ENCODE measurements around the gene KIF18B.

KIF18B gene

GRCh38 chr17:44947461-44948314 lies at the start of gene KIF18B:
Gene KIF18B (minus strand): TSS chr17:44947773. CDS start chr17:44936344, 11,429 bp downstream.
- peak; percentile 90 for DNase-seq (ENCODE audit: low read depth)

- no peak for DNase-seq (ENCODE audit: low read depth)
Measured at GRCh38 chr17:44996304-44996703, 48.7 kb upstream of the KIF18B start.

GRCh38 chr17:44995436-44996001 lies 47.9 kb upstream of the KIF18B start:
- peak; percentile 24 for DNase-seq (ENCODE audit: low read depth)

GRCh38 chr17:44992242-44992939 lies 44.8 kb upstream of the KIF18B start:
- no peak for DNase-seq (ENCODE audit: low read depth)

- no peak for DNase-seq (ENCODE audit: low read depth)
Measured at GRCh38 chr17:44990994-44991393, 43.4 kb upstream of the KIF18B start.

- no peak for DNase-seq (ENCODE audit: low read depth)
Measured at GRCh38 chr17:44989552-44990138, 42.1 kb upstream of the KIF18B start.

- DNase-seq (ENCODE audit: low read depth): no peak
Measured at GRCh38 chr17:44988044-44988942, 40.7 kb upstream of the KIF18B start.

- no peak for DNase-seq (ENCODE audit: low read depth)
Measured at GRCh38 chr17:44983563-44983962, 36.0 kb upstream of the KIF18B start.

- no peak for DNase-seq (ENCODE audit: low read depth)
Measured at GRCh38 chr17:44982113-44982702, 34.6 kb upstream of the KIF18B start.

- peak; percentile 84 for DNase-seq (ENCODE audit: low read depth)
Measured at GRCh38 chr17:44981221-44981968, 33.8 kb upstream of the KIF18B start.

- DNase-seq (ENCODE audit: low read depth): peak; percentile 40
Measured at GRCh38 chr17:44979426-44979995, 31.9 kb upstream of the KIF18B start.

GRCh38 chr17:44978807-44979206 lies 31.2 kb upstream of the KIF18B start:
- no peak for DNase-seq (ENCODE audit: low read depth)

- DNase-seq (ENCODE audit: low read depth): no peak
Measured at GRCh38 chr17:44977814-44978550, 30.4 kb upstream of the KIF18B start.

GRCh38 chr17:44977065-44977464 lies 29.5 kb upstream of the KIF18B start:
- DNase-seq (ENCODE audit: low read depth): no peak

GRCh38 chr17:44976206-44976605 lies 28.6 kb upstream of the KIF18B start:
- DNase-seq (ENCODE audit: low read depth): no peak

GRCh38 chr17:44972953-44973352 lies 25.4 kb upstream of the KIF18B start:
- peak; percentile 18 for DNase-seq (ENCODE audit: low read depth)

- DNase-seq (ENCODE audit: low read depth): no peak
Measured at GRCh38 chr17:44971776-44972483, 24.4 kb upstream of the KIF18B start.

GRCh38 chr17:44970136-44970741 lies 22.7 kb upstream of the KIF18B start:
- DNase-seq (ENCODE audit: low read depth): peak; percentile 9
